Glutamatergic neuron (in vitro differentiated cells): Measurements from ENCODE around the gene NFATC2. TPM values are rescaled to one million over a fixed set of nuclear protein-coding genes. Genes with fewer than 3 reads are reported as not detected.

Source experiments
- DNase-seq: peaks from one replicate; pipeline ENCODE4 v3.0.0; 2022
- H3K27ac Mint-ChIP-seq: one replicate; pipeline ENCODE4 v1.8.0; 2020; ENCODE audit warnings: mild to moderate bottlenecking, mixed read lengths, inconsistent platforms; ENCODE audit not compliant: unreplicated experiment
- H3K27me3 Mint-ChIP-seq: one replicate; pipeline ENCODE4 v1.8.0; 2020; ENCODE audit warnings: mild to moderate bottlenecking, moderate library complexity, mixed read lengths, inconsistent platforms; ENCODE audit not compliant: unreplicated experiment
- H3K36me3 Mint-ChIP-seq: one replicate; pipeline ENCODE4 v1.8.0; 2020; ENCODE audit warnings: mild to moderate bottlenecking, mixed read lengths, inconsistent platforms; ENCODE audit not compliant: unreplicated experiment
- H3K4me1 Mint-ChIP-seq: one replicate; pipeline ENCODE4 v1.8.0; 2020; ENCODE audit warnings: mild to moderate bottlenecking, low read depth, mixed read lengths, inconsistent platforms; ENCODE audit not compliant: unreplicated experiment
- H3K4me3 Mint-ChIP-seq: one replicate; pipeline ENCODE4 v1.8.0; 2020; ENCODE audit warnings: mild to moderate bottlenecking, mixed read lengths, inconsistent platforms; ENCODE audit not compliant: unreplicated experiment
- H3K9me3 Mint-ChIP-seq: one replicate; pipeline ENCODE4 v1.8.0; 2020; ENCODE audit warnings: mild to moderate bottlenecking, moderate library complexity, mixed read lengths, inconsistent platforms; ENCODE audit not compliant: unreplicated experiment
- CTCF ChIP-seq: fragments of 200-600 bp; sonication (generic); IDR thresholded peaks from one replicate; pipeline ENCODE4 v1.5.0; 2021; ENCODE audit not compliant: partially characterized antibody, unreplicated experiment
- total RNA-seq: library from RNA; stranded (reverse); fragmentation: NEBNext Ultra II Directional; extraction: Animal tissue kit (Norgen Biotek cat#: 25700); gene quantifications from one replicate; pipeline ENCODE4 v1.2.1, GENCODE V29; 2021; ENCODE audit not compliant: unreplicated experiment

NFATC2 gene
- total RNA-seq, 1 donor from 2014 or later, result not detected

GRCh38 chr20:51429144-51429482, 113.4 kb downstream of the NFATC2 start:
- H3K36me3 Mint-ChIP-seq, result no peaks in the 10 kb centered on the region
- no peak overlapping the region for H3K27ac Mint-ChIP-seq
- H3K4me1 Mint-ChIP-seq, result peaks cover 4% of the 10 kb centered on the region
- peaks cover 1% of the 10 kb centered on the region for H3K9me3 Mint-ChIP-seq
- no peak for DNase-seq
- TF ChIP-seq CTCF, result no peak
- H3K4me3 Mint-ChIP-seq, result no peak overlapping the region
- H3K27me3 Mint-ChIP-seq, result peaks cover 2% of the 10 kb centered on the region

GRCh38 chr20:51428401-51429143, 113.9 kb downstream of the NFATC2 start:
- H3K9me3 Mint-ChIP-seq, result peaks cover 1% of the 10 kb centered on the region
- peaks cover 4% of the 10 kb centered on the region for H3K4me1 Mint-ChIP-seq
- no peak for TF ChIP-seq CTCF
- peaks cover 2% of the 10 kb centered on the region for H3K27me3 Mint-ChIP-seq
- no peak for DNase-seq
- no peaks in the 10 kb centered on the region for H3K36me3 Mint-ChIP-seq
- H3K27ac Mint-ChIP-seq, result no peak overlapping the region
- H3K4me3 Mint-ChIP-seq, result no peak overlapping the region

- no peak overlapping the region for H3K4me3 Mint-ChIP-seq
- H3K4me1 Mint-ChIP-seq, result peaks cover 4% of the 10 kb centered on the region
- no peak for TF ChIP-seq CTCF
- no peaks in the 10 kb centered on the region for H3K36me3 Mint-ChIP-seq
- H3K27ac Mint-ChIP-seq, result no peak overlapping the region
- DNase-seq, result no peak
- peaks cover 2% of the 10 kb centered on the region for H3K27me3 Mint-ChIP-seq
- peaks cover 1% of the 10 kb centered on the region for H3K9me3 Mint-ChIP-seq
Observed at GRCh38 chr20:51427651-51428291, 114.7 kb downstream of the NFATC2 start.

GRCh38 chr20:51426718-51427650, 115.5 kb downstream of the NFATC2 start:
- peaks cover 2% of the 10 kb centered on the region for H3K27me3 Mint-ChIP-seq
- H3K4me3 Mint-ChIP-seq, result no peak overlapping the region
- TF ChIP-seq CTCF, result no peak
- H3K36me3 Mint-ChIP-seq, result no peaks in the 10 kb centered on the region
- H3K4me1 Mint-ChIP-seq, result peaks cover 4% of the 10 kb centered on the region
- DNase-seq, result no peak
- H3K9me3 Mint-ChIP-seq, result peaks cover 1% of the 10 kb centered on the region
- H3K27ac Mint-ChIP-seq, result no peak overlapping the region
